Psoas muscle (tissue), 8 donors: Measurements from ENCODE around the gene CARD11. TPM values are rescaled to one million over a fixed set of nuclear protein-coding genes. Genes with fewer than 3 reads are reported as not detected.

Experiments used
- ATAC-seq, 4 donors: fragments of 200-7000 bp; cut with Tn5 transposase; one replicate each; pipeline ENCODE4 v1.9.1; 2020; ENCODE audit warnings: moderate library complexity in 3 of 4, mild to moderate bottlenecking in 2 of 4
- DNase-seq, 2 donors: peaks; one replicate each; pipeline ENCODE4 v3.0.0-alpha.2; 2020
- H3K27ac ChIP-seq: fragments of 200-600 bp; one replicate; pipeline ENCODE4 v1.8.0; 2022
- H3K27me3 ChIP-seq, 3 donors: fragments of 200-600 bp in 1 of 3; one replicate each; pipeline versions ENCODE4 v1.6.1 to v1.8.0; 2013 to 2022; ENCODE audit warnings: low read length in 2 of 3, mild to moderate bottlenecking in 2 of 3, moderate library complexity in 1 of 3; ENCODE audit not compliant: insufficient read depth in 3 of 3
- H3K36me3 ChIP-seq, 2 donors: fragments of 200-600 bp in 1 of 2; one replicate each; pipeline versions ENCODE4 v1.6.1 to v1.8.0; 2013 to 2022; ENCODE audit warnings: low read depth in 1 of 2, mild to moderate bottlenecking in 1 of 2, moderate library complexity in 1 of 2; ENCODE audit not compliant: insufficient read depth in 1 of 2
- H3K4me1 ChIP-seq: fragments of 200-600 bp; one replicate; pipeline ENCODE4 v1.8.0; 2022
- H3K4me3 ChIP-seq: fragments of 200-600 bp; one replicate; pipeline ENCODE4 v1.8.0; 2022; ENCODE audit warnings: mild to moderate bottlenecking
- H3K9me3 ChIP-seq: fragments of 200-600 bp; one replicate; pipeline ENCODE4 v1.8.0; 2022
- WGBS, 3 donors: extraction: QIAGEN DNeasy Blood & Tissue Kit; methylation state at CpG; one replicate each; pipeline versions ENCODE4 v1.1.6 to v1.1.7; 2013; 5-methylcytosine and 5-hydroxymethylcytosine counted together
- intact Hi-C, 2 donors: fragments of 100-400 bp; cut with DNase I; formaldehyde crosslinking; loops; one replicate each; pipeline versions ENCODE4 v1.11.0 to v1.14.2; 2022
- polyA plus RNA-seq, 3 donors: library from polyadenylated mRNA; stranded (reverse); fragments of 200-250 nt; gene quantifications; one replicate each; pipeline ENCODE4 v1.2.3, GENCODE V29; 2013
- total RNA-seq, 4 donors: library from RNA; stranded (reverse); fragmentation: NEBNext Ultra II Directional in 2 of 4; extraction: Animal tissue kit (Norgen Biotek cat#: 25700) in 2 of 4; gene quantifications; one replicate each; pipeline versions ENCODE4 v1.2.1 to v1.2.4, GENCODE V29; 2021 to 2023
- TF ChIP-seq, protein P1 (sequence below): fragments of 200-600 bp; IDR thresholded peaks from one replicate; pipeline ENCODE4 v1.8.0; 2022; ENCODE audit warnings: antibody characterized with exemption
- donor health status: healthy with polysubstance abuse.
- donor health status: DM: no; HTN: no; CAD: no; lungs with moderate emphysema.
- donor health status: Bipolar disorder and iron deficiency.
- donor health status: healthy.
- donor health status: DM: yes; HTN: yes; CAD: no.
- donor health status: DM: no; HTN: no; CAD: no.
- donor health status: DM: no; HTN: no; CAD: no.
- donor health status: DM: yes; HTN: yes; CAD: no.

CARD11 gene
- total and polyA plus RNA-seq, 7 donors: 0.08 to 0.84 (median 0.39) TPM

DNA sequence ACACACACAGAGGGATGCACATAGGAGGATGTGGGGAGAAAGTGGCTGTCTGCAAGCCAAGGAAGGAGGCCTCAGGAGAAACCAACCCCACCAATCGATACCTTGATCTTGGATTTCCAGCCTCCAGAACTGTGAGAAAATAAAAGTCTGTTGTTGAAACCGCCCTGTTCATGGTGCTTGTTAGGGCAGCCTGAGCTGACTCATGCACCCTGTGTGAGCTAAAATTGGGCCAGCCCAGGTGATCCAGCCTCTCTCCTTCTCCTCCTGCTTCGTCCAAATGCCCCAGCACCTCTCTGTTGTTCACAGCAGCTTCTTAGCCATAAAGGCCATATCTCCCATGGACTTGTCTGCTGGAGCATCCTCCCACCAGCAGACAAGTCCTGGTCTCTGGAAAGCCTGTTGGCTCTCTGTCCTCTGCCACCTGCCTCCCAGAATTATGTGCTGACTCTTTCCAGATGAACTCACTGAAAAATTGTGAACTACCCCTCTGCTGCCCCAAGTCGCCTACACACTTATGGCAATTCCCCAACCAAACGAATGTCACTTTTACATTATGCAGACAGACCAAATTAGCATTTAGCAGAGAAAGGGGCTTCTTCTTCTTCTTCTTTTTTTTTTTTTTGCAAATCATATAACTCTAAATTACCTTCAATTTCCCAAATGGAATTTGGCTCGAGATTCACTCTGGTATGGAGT lies 30.2 kb upstream of the CARD11 start:
- no peaks in the 10 kb centered on the region for H3K36me3 ChIP-seq
- no peaks in the 10 kb centered on the region for H3K4me1 ChIP-seq
- intact Hi-C loops: no loop called here
- peaks cover 15% of the 10 kb centered on the region for H3K9me3 ChIP-seq
- H3K4me3 ChIP-seq: no peak overlapping the region
- DNase-seq (no peak), ATAC-seq (no peak)
- WGBS, 3 donors: 62 to 65% (median 62%) methylated on average over 6 of the region's 6 CpGs
- H3K27ac ChIP-seq: no peak overlapping the region
- TF ChIP-seq, protein P1, sequence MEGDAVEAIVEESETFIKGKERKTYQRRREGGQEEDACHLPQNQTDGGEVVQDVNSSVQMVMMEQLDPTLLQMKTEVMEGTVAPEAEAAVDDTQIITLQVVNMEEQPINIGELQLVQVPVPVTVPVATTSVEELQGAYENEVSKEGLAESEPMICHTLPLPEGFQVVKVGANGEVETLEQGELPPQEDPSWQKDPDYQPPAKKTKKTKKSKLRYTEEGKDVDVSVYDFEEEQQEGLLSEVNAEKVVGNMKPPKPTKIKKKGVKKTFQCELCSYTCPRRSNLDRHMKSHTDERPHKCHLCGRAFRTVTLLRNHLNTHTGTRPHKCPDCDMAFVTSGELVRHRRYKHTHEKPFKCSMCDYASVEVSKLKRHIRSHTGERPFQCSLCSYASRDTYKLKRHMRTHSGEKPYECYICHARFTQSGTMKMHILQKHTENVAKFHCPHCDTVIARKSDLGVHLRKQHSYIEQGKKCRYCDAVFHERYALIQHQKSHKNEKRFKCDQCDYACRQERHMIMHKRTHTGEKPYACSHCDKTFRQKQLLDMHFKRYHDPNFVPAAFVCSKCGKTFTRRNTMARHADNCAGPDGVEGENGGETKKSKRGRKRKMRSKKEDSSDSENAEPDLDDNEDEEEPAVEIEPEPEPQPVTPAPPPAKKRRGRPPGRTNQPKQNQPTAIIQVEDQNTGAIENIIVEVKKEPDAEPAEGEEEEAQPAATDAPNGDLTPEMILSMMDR: no peak
- H3K27me3 ChIP-seq: no peaks in the 10 kb centered on the region

DNA sequence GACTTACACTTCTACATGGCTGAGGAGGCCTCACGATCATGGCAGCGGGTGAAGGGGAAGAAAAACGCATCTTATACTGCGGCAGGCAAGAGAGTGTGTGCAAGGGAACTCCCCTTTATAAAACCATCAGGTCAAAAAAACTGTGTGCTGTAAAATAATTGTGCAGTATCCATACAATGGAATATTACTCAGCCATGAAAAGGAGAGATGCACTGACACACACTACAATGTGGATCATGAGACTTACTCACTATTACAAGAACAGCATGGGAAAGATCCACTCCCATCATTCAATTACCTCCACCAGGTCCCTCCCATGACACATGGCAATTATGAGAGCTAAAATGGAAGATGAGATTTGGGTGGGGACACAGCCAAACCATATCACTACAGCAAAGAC lies 27.2 kb upstream of the CARD11 start:
- peaks cover 9% of the 10 kb centered on the region for H3K9me3 ChIP-seq
- TF ChIP-seq, protein P1: no peak
- intact Hi-C loops: no loop called here
- H3K27me3 ChIP-seq: no peaks in the 10 kb centered on the region
- H3K4me3 ChIP-seq: no peak overlapping the region
- H3K4me1 ChIP-seq: no peaks in the 10 kb centered on the region
- ATAC-seq (no peak), DNase-seq (no peak)
- WGBS, 3 donors: 71 to 96% (median 91%) methylated on average over 4 of the region's 4 CpGs
- H3K27ac ChIP-seq: no peak overlapping the region
- no peaks in the 10 kb centered on the region for H3K36me3 ChIP-seq

DNA sequence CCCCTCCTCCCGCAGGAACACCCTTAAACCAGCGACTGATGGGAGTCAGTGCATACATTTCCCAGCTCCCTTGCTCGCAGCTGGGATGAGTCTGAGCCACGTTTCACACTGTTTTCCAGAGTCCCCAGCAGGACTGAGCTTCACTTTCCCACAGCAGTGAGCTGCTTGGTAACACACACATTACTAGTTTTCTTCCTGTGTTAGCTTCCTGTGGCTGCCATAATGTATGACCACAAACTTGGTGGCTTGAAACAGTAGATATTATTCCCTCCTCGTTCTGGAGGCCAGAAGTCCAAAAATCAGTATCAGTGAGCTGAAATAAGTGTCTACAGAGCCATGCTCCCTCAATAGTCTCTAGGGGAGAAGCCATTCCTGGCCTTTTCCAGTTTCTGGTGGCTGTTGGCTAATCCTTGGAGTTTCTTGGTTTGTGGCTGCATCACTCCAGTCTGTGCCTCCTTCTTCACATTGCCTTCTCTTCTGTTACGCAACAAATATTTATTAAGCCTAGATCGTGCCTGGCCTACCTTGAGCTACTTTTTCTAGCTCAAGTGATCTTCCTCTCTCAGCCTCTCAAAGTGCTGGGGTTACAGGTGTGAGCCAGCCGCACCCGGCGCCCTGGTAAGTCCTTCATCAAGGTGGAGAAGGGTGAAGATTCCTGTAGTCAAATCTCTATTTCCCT lies 26.2 kb upstream of the CARD11 start:
- WGBS, 3 donors: 83 to 90% (median 87%) methylated on average over 10 of the region's 10 CpGs
- Histone ChIP-seq H3K4me3 (no peak overlapping the region), H3K36me3 (no peaks in the 10 kb centered on the region), H3K4me1 (no peaks in the 10 kb centered on the region), H3K27ac (no peak overlapping the region), H3K27me3 (no peaks in the 10 kb centered on the region), H3K9me3 (peaks cover 4% of the 10 kb centered on the region)
- TF ChIP-seq, protein P1: no peak
- intact Hi-C loops: no loop called here
- DNase-seq: no peak
- no peak for ATAC-seq

DNA sequence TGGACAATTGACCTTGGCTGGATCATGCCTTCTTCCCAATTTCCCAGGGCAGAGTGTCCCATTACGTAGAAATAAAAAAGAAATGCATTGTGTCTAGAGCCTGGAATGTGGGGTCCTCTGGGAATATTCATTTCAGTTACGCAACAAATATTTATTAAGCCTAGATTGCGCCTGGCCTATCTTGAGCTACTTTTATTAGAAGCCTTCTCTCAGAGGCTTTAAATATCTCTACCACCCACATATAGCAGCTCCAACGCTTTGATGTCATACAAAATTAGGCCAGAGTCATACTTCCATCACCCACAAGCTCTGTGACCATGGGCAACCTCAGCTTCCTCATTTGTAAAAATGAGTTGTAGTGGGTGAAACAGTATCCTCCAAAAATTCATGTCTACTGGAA lies 24.9 kb upstream of the CARD11 start:
- no peak overlapping the region for H3K4me3 ChIP-seq
- TF ChIP-seq, protein P1: no peak
- no peak overlapping the region for H3K27ac ChIP-seq
- WGBS, 3 donors: 19 to 36% (median 26%) methylated on average over 4 of the region's 4 CpGs
- no peaks in the 10 kb centered on the region for H3K4me1 ChIP-seq
- intact Hi-C loops: no loop called here
- peaks cover 0 to 4% (median 0%) of the 10 kb centered on the region in 3 donors for H3K27me3 ChIP-seq
- ATAC-seq: no peak
- no peaks in the 10 kb centered on the region for H3K36me3 ChIP-seq
- peaks cover 4% of the 10 kb centered on the region for H3K9me3 ChIP-seq
- no peak for DNase-seq
